Endothelial cell (in vitro differentiated cells): Measurements from ENCODE around the gene DCAF11. TPM values are rescaled to one million over a fixed set of nuclear protein-coding genes. Genes with fewer than 3 reads are reported as not detected.

Experiments used
- DNase-seq: peaks from one replicate; pipeline ENCODE4 v3.0.0; 2021; ENCODE audit warnings: low spot score
- H3K27ac Mint-ChIP-seq: one replicate; pipeline ENCODE4 v1.8.0; 2021; ENCODE audit warnings: mixed read lengths, inconsistent platforms; ENCODE audit not compliant: unreplicated experiment
- H3K27me3 Mint-ChIP-seq: one replicate; pipeline ENCODE4 v1.8.0; 2021; ENCODE audit warnings: mild to moderate bottlenecking, moderate library complexity, mixed read lengths, inconsistent platforms; ENCODE audit not compliant: unreplicated experiment
- H3K36me3 Mint-ChIP-seq: one replicate; pipeline ENCODE4 v1.8.0; 2021; ENCODE audit warnings: mild to moderate bottlenecking, low read depth, mixed read lengths, inconsistent platforms; ENCODE audit not compliant: unreplicated experiment
- H3K4me1 Mint-ChIP-seq: one replicate; pipeline ENCODE4 v1.8.0; 2021; ENCODE audit warnings: mild to moderate bottlenecking, mixed read lengths, inconsistent platforms; ENCODE audit not compliant: unreplicated experiment
- H3K4me3 Mint-ChIP-seq: one replicate; pipeline ENCODE4 v1.8.0; 2021; ENCODE audit warnings: mild to moderate bottlenecking, mixed read lengths, inconsistent platforms; ENCODE audit not compliant: unreplicated experiment
- H3K9me3 Mint-ChIP-seq: one replicate; pipeline ENCODE4 v1.8.0; 2021; ENCODE audit warnings: mixed read lengths, inconsistent platforms; ENCODE audit not compliant: unreplicated experiment
- total RNA-seq: library from RNA; stranded (reverse); fragmentation: NEBNext Ultra II Directional; extraction: Animal tissue kit (Norgen Biotek cat#: 25700); gene quantifications from one replicate; pipeline ENCODE4 v1.2.1, GENCODE V29; 2021; ENCODE audit not compliant: unreplicated experiment
- TF ChIP-seq, protein P1 (sequence below): fragments of 200-600 bp; sonication (generic); IDR thresholded peaks from one replicate; pipeline ENCODE4 v1.5.0; 2021; ENCODE audit warnings: antibody characterized with exemption; ENCODE audit not compliant: unreplicated experiment

Gene DCAF11
- total RNA-seq, 1 donor from 2014 or later: 38.2 TPM

DNA sequence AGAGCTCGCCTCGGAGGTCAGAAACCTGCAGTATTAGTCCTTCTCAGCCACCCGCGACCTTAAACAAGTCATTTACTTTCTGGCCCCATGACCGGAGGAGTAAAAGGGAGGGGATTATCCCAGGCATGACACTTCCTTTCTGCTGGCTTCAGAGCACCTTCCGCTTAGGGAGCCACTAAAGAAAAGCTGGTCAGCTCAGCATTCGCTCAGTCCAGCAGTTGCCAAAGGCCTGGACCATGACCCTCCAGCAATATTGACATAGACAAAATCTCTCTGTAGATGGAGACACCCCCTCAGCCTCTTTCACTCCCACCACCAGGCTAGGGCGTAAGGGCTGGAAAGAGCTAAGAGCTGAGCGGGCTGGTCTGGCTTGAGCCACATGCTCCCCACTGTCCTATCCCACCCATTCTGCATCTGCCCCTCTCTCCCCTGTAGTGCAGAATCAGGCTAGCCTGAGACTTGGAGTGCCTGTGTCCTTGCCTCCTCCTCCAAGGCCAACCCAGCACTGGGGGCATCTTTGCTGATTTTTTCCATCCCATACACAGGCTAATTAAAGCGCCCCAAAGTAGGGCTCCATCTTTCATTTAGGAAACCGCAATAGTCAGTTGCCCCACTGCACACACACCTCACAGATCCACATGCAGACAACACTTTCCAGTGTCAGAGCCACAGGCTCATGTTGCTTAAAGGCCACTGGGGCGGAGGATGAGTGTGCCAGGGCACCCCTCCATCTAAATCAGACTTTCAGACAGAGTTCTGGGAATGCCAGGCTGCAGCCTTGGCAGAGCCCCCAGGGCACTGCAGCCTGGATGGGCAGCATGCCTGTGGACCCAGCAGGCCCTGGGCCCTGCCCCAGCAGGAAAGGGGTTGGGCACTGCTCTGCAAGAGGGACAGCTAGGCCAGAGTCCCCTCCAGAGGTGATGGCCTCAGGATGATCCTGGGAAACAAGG, 47.2 kb upstream of the DCAF11 start:
- H3K9me3 Mint-ChIP-seq: no peaks in the 10 kb centered on the region
- H3K4me1 Mint-ChIP-seq: no peaks in the 10 kb centered on the region
- no peak for DNase-seq
- H3K36me3 Mint-ChIP-seq: peaks cover 5% of the 10 kb centered on the region
- H3K27ac Mint-ChIP-seq: no peak overlapping the region
- TF ChIP-seq, protein P1, sequence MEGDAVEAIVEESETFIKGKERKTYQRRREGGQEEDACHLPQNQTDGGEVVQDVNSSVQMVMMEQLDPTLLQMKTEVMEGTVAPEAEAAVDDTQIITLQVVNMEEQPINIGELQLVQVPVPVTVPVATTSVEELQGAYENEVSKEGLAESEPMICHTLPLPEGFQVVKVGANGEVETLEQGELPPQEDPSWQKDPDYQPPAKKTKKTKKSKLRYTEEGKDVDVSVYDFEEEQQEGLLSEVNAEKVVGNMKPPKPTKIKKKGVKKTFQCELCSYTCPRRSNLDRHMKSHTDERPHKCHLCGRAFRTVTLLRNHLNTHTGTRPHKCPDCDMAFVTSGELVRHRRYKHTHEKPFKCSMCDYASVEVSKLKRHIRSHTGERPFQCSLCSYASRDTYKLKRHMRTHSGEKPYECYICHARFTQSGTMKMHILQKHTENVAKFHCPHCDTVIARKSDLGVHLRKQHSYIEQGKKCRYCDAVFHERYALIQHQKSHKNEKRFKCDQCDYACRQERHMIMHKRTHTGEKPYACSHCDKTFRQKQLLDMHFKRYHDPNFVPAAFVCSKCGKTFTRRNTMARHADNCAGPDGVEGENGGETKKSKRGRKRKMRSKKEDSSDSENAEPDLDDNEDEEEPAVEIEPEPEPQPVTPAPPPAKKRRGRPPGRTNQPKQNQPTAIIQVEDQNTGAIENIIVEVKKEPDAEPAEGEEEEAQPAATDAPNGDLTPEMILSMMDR: no peak
- H3K4me3 Mint-ChIP-seq: no peak overlapping the region
- peaks cover 14% of the 10 kb centered on the region for H3K27me3 Mint-ChIP-seq

DNA sequence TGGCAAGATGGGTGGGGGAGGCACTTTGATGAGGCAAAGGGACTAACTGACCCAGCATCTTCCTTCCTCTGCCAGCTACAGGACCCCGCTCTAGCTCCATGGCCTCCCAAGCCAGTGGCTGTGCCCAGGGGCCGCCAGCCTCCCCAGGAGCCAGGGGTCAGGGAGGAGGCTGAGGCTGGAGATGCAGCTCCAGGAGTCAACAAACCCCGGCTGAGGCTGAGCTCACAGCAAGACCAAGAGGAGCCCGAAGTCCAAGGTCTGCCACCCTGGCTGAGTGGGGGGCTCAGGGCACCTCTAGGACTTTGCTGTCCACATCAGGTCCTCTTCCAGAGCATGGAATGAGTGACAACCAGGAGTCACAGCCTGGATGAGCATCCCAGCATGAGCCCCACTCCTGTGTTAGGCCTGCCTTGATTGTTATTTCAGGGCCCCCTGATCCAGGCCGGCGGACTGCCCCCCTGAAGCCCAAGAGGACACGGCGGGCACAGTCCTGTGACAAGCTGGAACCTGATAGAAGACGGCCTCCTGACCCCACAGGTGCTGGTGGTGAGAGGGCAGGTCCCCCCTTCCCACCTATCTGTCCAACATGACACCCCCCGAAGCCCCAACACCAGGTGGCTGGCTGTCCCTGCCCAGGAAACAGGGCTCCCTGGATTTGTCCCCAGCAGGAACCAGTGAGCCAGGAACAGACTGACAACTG, 45.7 kb upstream of the DCAF11 start:
- Mint-ChIP-seq H3K9me3 (no peaks in the 10 kb centered on the region), H3K4me3 (no peak overlapping the region), H3K4me1 (no peaks in the 10 kb centered on the region), H3K27ac (no peak overlapping the region), H3K27me3 (peaks cover 11% of the 10 kb centered on the region), H3K36me3 (peaks cover 5% of the 10 kb centered on the region)
- DNase-seq: no peak
- TF ChIP-seq, protein P1: no peak

DNA sequence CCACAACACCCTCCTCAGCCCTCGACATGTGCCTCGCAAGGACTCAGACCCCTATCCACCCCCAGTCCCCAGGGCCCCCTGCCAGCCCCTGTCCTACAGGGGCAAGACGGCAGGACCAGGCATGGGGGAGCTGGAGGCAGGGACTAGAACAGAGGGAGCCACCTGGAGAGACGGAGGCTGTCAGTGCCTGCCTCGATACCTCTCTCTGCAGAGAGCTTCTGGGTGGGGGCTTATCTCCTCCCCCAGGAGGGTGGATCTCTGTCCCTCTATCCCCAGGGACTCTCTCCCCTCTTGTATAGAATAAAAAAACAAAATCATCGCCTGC, 45.2 kb upstream of the DCAF11 start:
- no peaks in the 10 kb centered on the region for H3K4me1 Mint-ChIP-seq
- peaks cover 11% of the 10 kb centered on the region for H3K27me3 Mint-ChIP-seq
- peaks cover 5% of the 10 kb centered on the region for H3K36me3 Mint-ChIP-seq
- H3K27ac Mint-ChIP-seq: no peak overlapping the region
- H3K9me3 Mint-ChIP-seq: no peaks in the 10 kb centered on the region
- DNase-seq: no peak
- TF ChIP-seq, protein P1: no peak
- no peak overlapping the region for H3K4me3 Mint-ChIP-seq

DNA sequence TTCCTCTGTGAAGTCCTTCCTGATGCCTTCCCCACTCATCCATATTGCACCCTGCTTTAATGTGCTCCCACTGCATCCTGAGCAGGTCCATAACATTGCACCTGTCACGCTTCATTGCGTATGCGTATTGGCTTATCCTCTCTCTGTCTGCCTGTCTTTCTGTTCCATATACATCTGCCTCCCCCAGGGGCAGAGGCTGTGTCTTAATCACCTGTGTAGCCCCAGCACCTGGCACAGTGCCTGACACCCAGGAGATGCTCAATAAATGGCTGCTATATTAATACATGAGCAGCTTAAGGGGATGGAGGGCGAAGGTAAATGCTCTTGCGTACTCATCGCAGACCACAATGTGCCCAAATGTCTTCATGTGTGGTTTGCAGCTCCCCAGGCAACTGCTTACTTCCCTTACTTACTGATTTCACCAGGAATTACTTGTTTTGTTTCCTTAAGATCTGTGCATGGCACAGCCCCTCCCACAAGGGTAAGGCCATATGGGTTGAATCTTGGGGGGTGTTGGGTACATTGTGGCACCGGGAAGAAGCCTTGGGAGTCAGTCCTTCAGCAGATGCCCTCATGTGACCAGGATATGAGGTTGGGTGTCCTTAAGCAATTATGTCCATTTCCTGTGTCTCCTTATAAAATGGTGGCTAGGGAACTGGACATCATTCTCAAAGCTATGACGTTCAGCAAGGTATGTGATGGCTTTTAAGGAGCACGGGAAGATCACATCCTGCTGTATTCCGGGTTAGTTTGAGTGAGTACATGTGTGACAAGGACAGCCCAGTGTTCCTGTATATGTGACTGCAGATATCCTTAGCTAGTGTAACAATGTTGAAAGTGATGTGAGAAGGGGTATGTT, 44.1 kb upstream of the DCAF11 start:
- peaks cover 5% of the 10 kb centered on the region for H3K36me3 Mint-ChIP-seq
- TF ChIP-seq, protein P1: no peak
- H3K27ac Mint-ChIP-seq: no peak overlapping the region
- H3K4me3 Mint-ChIP-seq: no peak overlapping the region
- H3K4me1 Mint-ChIP-seq: no peaks in the 10 kb centered on the region
- no peak for DNase-seq
- H3K27me3 Mint-ChIP-seq: peaks cover 12% of the 10 kb centered on the region
- H3K9me3 Mint-ChIP-seq: no peaks in the 10 kb centered on the region
